B cell (primary cell): ENCODE data around the gene MYH13. TPM values are rescaled to one million over a fixed set of nuclear protein-coding genes. Genes with fewer than 3 reads are reported as not detected.

Source experiments
- ATAC-seq: fragments of 200-7000 bp; cut with Tn5 transposase; one replicate; pipeline ENCODE4 v1.10.0; 2021; ENCODE audit warnings: low read depth, mild to moderate bottlenecking, moderate number of reproducible peaks, moderate library complexity
- CTCF ChIA-PET: fragments of 350-600 bp; sonication (Branson Sonifier 250); formaldehyde crosslinking; loops from one replicate; lab custom pipeline; 2021; ENCODE audit warnings: antibody characterized with exemption, inconsistent platforms; lab: Charles Lee
- POLR2A ChIA-PET: fragments of 350-600 bp; sonication (Branson Sonifier 250); formaldehyde crosslinking; loops from one replicate; lab custom pipeline; 2021; ENCODE audit warnings: antibody characterized with exemption; lab: Charles Lee
- DNase-seq: peaks from one replicate; pipeline ENCODE4 v3.0.0; 2013
- H2AFZ ChIP-seq: 2 replicates; pipeline ENCODE4 v1.6.1; 2012; ENCODE audit warnings: mild to moderate bottlenecking, low read depth, low read length; ENCODE audit not compliant: insufficient read depth, poor library complexity, severe bottlenecking
- H3K27ac ChIP-seq, 2 donors: 1 replicate in 1 of 2; 2 replicates in 1 of 2; pipeline ENCODE4 v1.5.1; 2012 to 2013; ENCODE audit warnings: low read length in 2 of 2, mild to moderate bottlenecking in 2 of 2, moderate library complexity in 1 of 2
- H3K27me3 ChIP-seq, 4 experiments: fragments of 200-600 bp in 1 of 4; sonication (generic) in 1 of 4; replicated peaks in 1 of 4; 1 replicate in 2 of 4; 2 replicates in 2 of 4; pipeline versions ENCODE4 v1.6.1 to v1.7.0; 2013 to 2016; ENCODE audit warnings: low read length in 3 of 4, mild to moderate bottlenecking in 2 of 4, mixed read lengths in 1 of 4, moderate library complexity in 1 of 4; ENCODE audit not compliant: insufficient read depth in 4 of 4, control insufficient read depth in 3 of 4; ENCODE audit errors: control extremely low read depth in 1 of 4
- H3K36me3 ChIP-seq, 2 experiments: replicated peaks in 1 of 2; 1 replicate in 1 of 2; 2 replicates in 1 of 2; pipeline versions ENCODE4 v1.6.1 to v1.7.1; 2013; ENCODE audit warnings: low read length in 1 of 2; ENCODE audit not compliant: insufficient read depth in 2 of 2, control insufficient read depth in 1 of 2; ENCODE audit errors: control extremely low read depth in 1 of 2, extremely low read depth in 1 of 2
- H3K4me1 ChIP-seq, 2 donors: fragments of 200-600 bp in 1 of 2; sonication (generic) in 1 of 2; 1 replicate in 1 of 2; 2 replicates in 1 of 2; pipeline versions ENCODE4 v1.5.1 to v1.6.1; 2013 to 2017; ENCODE audit warnings: low read length in 2 of 2; ENCODE audit not compliant: control insufficient read depth in 2 of 2, insufficient read depth in 2 of 2
- H3K4me2 ChIP-seq: replicated peaks from 2 replicates; pipeline ENCODE3; 2012; ENCODE audit warnings: mild to moderate bottlenecking, low read depth, low read length; ENCODE audit not compliant: poor library complexity, severe bottlenecking
- H3K4me3 ChIP-seq, 5 experiments: fragments of 200-600 bp in 1 of 5; sonication (generic) in 1 of 5; 1 replicate in 3 of 5; 2 replicates in 2 of 5; pipeline versions ENCODE4 v1.5.1 to v1.7.0; 2011 to 2016; ENCODE audit warnings: low read length in 4 of 5, mild to moderate bottlenecking in 4 of 5, low read depth in 2 of 5, control low read depth in 1 of 5, moderate library complexity in 1 of 5; ENCODE audit not compliant: insufficient read depth in 1 of 5; ENCODE audit errors: control extremely low read depth in 1 of 5, extremely low read depth in 1 of 5
- H3K79me2 ChIP-seq: fragments of 200-600 bp; sonication (generic); one replicate; pipeline ENCODE4 v1.6.0; 2016; ENCODE audit warnings: low read length; ENCODE audit not compliant: control insufficient read depth, insufficient read depth
- H3K9ac ChIP-seq: fragments of 200-600 bp; sonication (generic); 2 replicates; pipeline ENCODE4 v1.6.1; 2017; ENCODE audit warnings: mild to moderate bottlenecking, low read length, moderate library complexity
- H3K9me3 ChIP-seq, 3 donors: one replicate each; pipeline versions ENCODE4 v1.6.1 to v1.7.1; 2013; ENCODE audit warnings: low read length in 2 of 3; ENCODE audit not compliant: control insufficient read depth in 2 of 3, insufficient read depth in 1 of 3; ENCODE audit errors: control extremely low read depth in 1 of 3
- H4K20me1 ChIP-seq: 2 replicates; pipeline ENCODE4 v1.6.0; 2012; ENCODE audit warnings: mild to moderate bottlenecking, low read length; ENCODE audit not compliant: insufficient read depth, control insufficient read depth, poor library complexity, severe bottlenecking
- H3K27ac Mint-ChIP-seq: one replicate; pipeline ENCODE4 v1.8.0; 2021; ENCODE audit warnings: mixed read lengths
- H3K27me3 Mint-ChIP-seq: one replicate; pipeline ENCODE4 v1.8.0; 2021; ENCODE audit warnings: mixed read lengths
- H3K4me1 Mint-ChIP-seq: one replicate; pipeline ENCODE4 v1.8.0; 2021; ENCODE audit warnings: mixed read lengths
- H3K4me3 Mint-ChIP-seq: one replicate; pipeline ENCODE4 v1.8.0; 2021; ENCODE audit warnings: mixed read lengths
- H3K9me3 Mint-ChIP-seq: one replicate; pipeline ENCODE4 v1.8.0; 2022; ENCODE audit warnings: mixed read lengths; ENCODE audit not compliant: insufficient read depth
- EZH2 ChIP-seq: IDR thresholded peaks from 2 replicates; pipeline ENCODE4 v1.6.1; 2012; ENCODE audit warnings: borderline replicate concordance, low read depth, mild to moderate bottlenecking, moderate library complexity, low read length; ENCODE audit not compliant: insufficient read depth, poor library complexity, severe bottlenecking
- WGBS: methylation state at CpG from one replicate; pipeline ENCODE4 v1.1.5; 2013; ENCODE audit warnings: missing lambda C conversion rate; ENCODE audit not compliant: insufficient coverage; 5-methylcytosine and 5-hydroxymethylcytosine counted together
- intact Hi-C: fragments of 100-400 bp; cut with micrococcal nuclease; formaldehyde crosslinking; loops from one replicate; pipeline ENCODE4 v1.10.0; 2022
- polyA plus RNA-seq: library from polyadenylated mRNA; depleted of rRNA; stranded (reverse); fragments of >200 nt; gene quantifications from 2 replicates; pipeline ENCODE4 v1.2.3, GENCODE V29; 2012
- total RNA-seq, 2 donors: library from RNA; stranded (reverse); fragments of 120-200 nt in 1 of 2; gene quantifications; 1 replicate in 1 of 2; 2 replicates in 1 of 2; pipeline versions ENCODE4 v1.2.3 to v1.2.4, GENCODE V29; 2013 to 2022
- TF ChIP-seq, protein P1 (sequence below): fragments of 200-600 bp; IDR thresholded peaks from one replicate; pipeline ENCODE4 v1.8.0; 2022; ENCODE audit warnings: antibody characterized with exemption, mild to moderate bottlenecking

Gene MYH13
- total and polyA plus RNA-seq, 2 donors (not counting 1 experiment from before 2014, with no cell fraction given) = not detected

DNA sequence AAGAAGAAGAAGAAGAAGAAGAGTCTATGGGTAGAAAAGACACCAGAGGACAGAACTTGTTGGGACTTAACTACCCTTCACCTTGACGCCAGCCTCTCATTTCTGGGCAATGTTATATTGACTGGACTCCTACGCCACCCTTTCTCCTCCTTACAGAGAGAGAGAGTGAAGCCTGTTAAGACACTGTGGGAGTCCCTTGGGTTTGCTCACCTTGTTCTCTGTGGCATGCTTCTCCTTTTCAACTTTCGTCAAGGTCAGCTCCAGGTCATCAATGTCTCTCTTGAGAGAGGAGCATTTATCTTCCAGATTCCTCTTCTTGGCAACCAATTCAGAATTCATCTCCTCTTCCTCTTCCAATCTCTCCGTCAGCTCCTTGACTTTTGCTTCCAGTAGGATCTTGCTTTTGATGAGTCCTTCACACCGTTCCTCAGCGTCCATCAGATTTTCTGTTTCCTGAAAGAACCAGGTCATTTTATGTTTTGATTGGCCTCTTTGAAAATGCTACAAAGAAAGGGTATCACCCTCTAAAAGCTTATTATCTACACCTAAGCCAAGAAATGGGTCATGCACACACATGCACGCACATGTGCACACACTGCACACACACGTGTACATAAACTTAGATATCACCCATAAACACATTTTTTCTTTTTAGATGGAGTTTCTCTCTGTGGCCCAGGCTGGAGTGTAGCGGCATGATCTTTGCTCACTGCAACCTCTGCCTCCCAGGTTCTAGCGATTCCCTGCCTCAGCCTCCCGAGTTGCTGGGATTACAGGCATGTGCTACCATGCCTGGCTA, 48.8 kb downstream of the MYH13 start:
- POLR2A ChIA-PET = no interaction called here
- no peak for TF ChIP-seq EZH2
- TF ChIP-seq, protein P1, sequence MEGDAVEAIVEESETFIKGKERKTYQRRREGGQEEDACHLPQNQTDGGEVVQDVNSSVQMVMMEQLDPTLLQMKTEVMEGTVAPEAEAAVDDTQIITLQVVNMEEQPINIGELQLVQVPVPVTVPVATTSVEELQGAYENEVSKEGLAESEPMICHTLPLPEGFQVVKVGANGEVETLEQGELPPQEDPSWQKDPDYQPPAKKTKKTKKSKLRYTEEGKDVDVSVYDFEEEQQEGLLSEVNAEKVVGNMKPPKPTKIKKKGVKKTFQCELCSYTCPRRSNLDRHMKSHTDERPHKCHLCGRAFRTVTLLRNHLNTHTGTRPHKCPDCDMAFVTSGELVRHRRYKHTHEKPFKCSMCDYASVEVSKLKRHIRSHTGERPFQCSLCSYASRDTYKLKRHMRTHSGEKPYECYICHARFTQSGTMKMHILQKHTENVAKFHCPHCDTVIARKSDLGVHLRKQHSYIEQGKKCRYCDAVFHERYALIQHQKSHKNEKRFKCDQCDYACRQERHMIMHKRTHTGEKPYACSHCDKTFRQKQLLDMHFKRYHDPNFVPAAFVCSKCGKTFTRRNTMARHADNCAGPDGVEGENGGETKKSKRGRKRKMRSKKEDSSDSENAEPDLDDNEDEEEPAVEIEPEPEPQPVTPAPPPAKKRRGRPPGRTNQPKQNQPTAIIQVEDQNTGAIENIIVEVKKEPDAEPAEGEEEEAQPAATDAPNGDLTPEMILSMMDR = no peak
- H3K9me3 ChIP-seq = no peaks in the 10 kb centered on the region
- H3K4me3 ChIP-seq = no peak overlapping the region
- H3K4me1 ChIP-seq = no peaks in the 10 kb centered on the region
- CTCF ChIA-PET = interaction anchor here (1.0 to 2.2 kb wide), 2 partner anchors 11 to 31 kb away, joined by 4 to 8 read pairs; no protein-coding TSS in a partner anchor
- intact Hi-C loops = no loop called here
- 85% methylated on average over 8 of the region's 11 CpGs for WGBS
- no peaks in the 10 kb centered on the region for H3K4me1 Mint-ChIP-seq
- ATAC-seq = no peak
- no peak overlapping the region for H3K9ac ChIP-seq
- H3K79me2 ChIP-seq = no peaks in the 10 kb centered on the region
- H3K9me3 Mint-ChIP-seq = no peaks in the 10 kb centered on the region
- H3K27ac Mint-ChIP-seq = no peak overlapping the region
- H3K36me3 ChIP-seq = no peaks in the 10 kb centered on the region
- peaks cover 6% of the 10 kb centered on the region for H3K27me3 Mint-ChIP-seq
- DNase-seq = no peak
- H3K4me3 Mint-ChIP-seq = no peak overlapping the region
- H3K27ac ChIP-seq = no peak overlapping the region
- peaks cover 0 to 7% (median 0%) of the 10 kb centered on the region in 4 experiments for H3K27me3 ChIP-seq
- no peak overlapping the region for H2AFZ ChIP-seq
- H4K20me1 ChIP-seq = no peaks in the 10 kb centered on the region
- no peak overlapping the region for H3K4me2 ChIP-seq

DNA sequence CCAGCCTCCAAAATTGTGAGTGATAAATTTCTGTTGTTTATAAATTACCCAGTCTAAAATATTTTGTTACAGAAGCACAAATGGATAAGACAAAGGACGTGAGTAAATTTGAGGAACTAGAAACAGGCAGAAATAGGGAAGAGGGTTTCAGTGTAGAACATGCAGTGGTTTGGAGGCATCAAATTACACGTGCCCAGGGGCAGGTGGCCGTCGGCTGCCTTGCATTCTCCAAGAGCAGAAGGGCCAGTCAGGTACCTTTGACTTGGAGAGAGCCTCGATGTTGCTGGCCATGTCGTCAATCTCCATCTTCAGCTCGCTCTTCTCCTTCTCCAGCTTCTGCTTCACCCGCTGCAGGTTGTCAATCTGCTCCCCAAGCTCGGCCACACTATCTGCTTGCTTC, 54.3 kb downstream of the MYH13 start:
- Histone ChIP-seq H3K9ac (no peak overlapping the region), H4K20me1 (no peaks in the 10 kb centered on the region), H3K4me1 (no peaks in the 10 kb centered on the region), H3K27ac (no peak overlapping the region), H2AFZ (no peak overlapping the region), H3K79me2 (no peaks in the 10 kb centered on the region), H3K4me2 (no peak overlapping the region), H3K4me3 (no peak overlapping the region), H3K36me3 (no peaks in the 10 kb centered on the region), H3K9me3 (peaks cover 0 to 2% (median 0%) of the 10 kb centered on the region in 3 donors), H3K27me3 (peaks cover 0 to under 1% (median 0%) of the 10 kb centered on the region in 4 experiments)
- H3K4me1 Mint-ChIP-seq = no peaks in the 10 kb centered on the region
- intact Hi-C loops = no loop called here
- 38% methylated on average over 9 of the region's 9 CpGs for whole genome bisulfite sequencing
- DNase-seq = no peak
- no peak overlapping the region for H3K4me3 Mint-ChIP-seq
- no peak for ATAC-seq
- ChIA-PET CTCF (no interaction called here), POLR2A (no interaction called here)
- no peak for TF ChIP-seq EZH2
- TF ChIP-seq, protein P1 = no peak
- no peaks in the 10 kb centered on the region for H3K9me3 Mint-ChIP-seq
- peaks cover 3% of the 10 kb centered on the region for H3K27me3 Mint-ChIP-seq
- no peak overlapping the region for H3K27ac Mint-ChIP-seq
